Panc1 (cell line): ENCODE measurements around the gene RHOXF2B.
"Not testable (repeated sequence)": the region's sequence is repeated elsewhere in the genome, so short reads cannot be mapped to it uniquely, and the experiment has no call there.

Experiments used
- CTCF ChIP-seq: fragments of 450-650 bp; IDR thresholded peaks from 2 replicates; pipeline ENCODE4 v1.5.1; 2017; ENCODE audit warnings: mild to moderate bottlenecking
- POLR2AphosphoS5 ChIP-seq: IDR thresholded peaks from 2 replicates; pipeline ENCODE4 v1.6.1; 2012; ENCODE audit warnings: mild to moderate bottlenecking, low read depth, low read length, moderate library complexity

- TF ChIP-seq POLR2AphosphoS5, CTCF: not testable (repeated sequence)
Observed at GRCh38 chrX:120077590-120077989, at the start of gene RHOXF2B.
